ENCODE measurements around the gene SFXN3.

SFXN3 gene

GRCh38 chr10:100993986-100994708 is 36.9 kb upstream of the SFXN3 start:
- no peak overlapping the region for H3K27ac ChIP-seq
- in situ Hi-C loops (cut with HindIII; ENCODE audit: low pct_ligation_motif_present, low sequenced_read_pairs) = no loop called here
- no peaks in the 10 kb centered on the region for H3K27me3 ChIP-seq (replicated peaks)
- peak; percentile 29 for DNase-seq
- H3K4me3 ChIP-seq (ENCODE audit: low read depth, low read length) = no peak overlapping the region
- peaks cover 33% of the 10 kb centered on the region for H3K36me3 ChIP-seq (replicated peaks)
- TF ChIP-seq CTCF (IDR thresholded peaks at IDR 0.05; ENCODE audit: low read depth, low read length, missing control alignments) = peak; percentile 78

DNA sequence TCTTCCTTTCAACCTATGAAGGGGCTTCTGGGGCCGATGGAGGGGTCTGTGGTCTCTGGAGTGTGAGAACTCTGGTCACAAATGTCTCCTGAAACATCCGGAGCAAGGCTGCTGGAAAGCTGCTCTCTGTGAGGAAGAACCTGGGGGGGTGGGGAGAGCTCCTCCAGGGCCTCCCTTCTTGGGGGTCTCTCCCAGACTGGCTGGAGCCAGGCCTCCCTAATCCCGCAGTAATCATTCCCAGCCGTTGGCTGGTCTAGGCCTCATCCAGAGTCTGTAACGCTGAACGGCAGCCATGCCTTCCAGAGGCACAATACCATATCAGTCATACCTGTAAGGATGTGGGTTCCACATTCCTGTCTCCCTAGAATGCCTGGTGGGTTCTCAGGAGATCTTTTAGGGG is 35.9 kb upstream of the SFXN3 start:
- no peak overlapping the region for H3K4me3 ChIP-seq (ENCODE audit: low read depth, low read length)
- no peak for DNase-seq
- no peak overlapping the region for H3K27ac ChIP-seq
- TF ChIP-seq CTCF (IDR thresholded peaks at IDR 0.05; ENCODE audit: low read depth, low read length, missing control alignments) = no peak
- no peaks in the 10 kb centered on the region for H3K27me3 ChIP-seq (replicated peaks)
- in situ Hi-C loops (cut with HindIII; ENCODE audit: low pct_ligation_motif_present, low sequenced_read_pairs) = no loop called here
- peaks cover 28% of the 10 kb centered on the region for H3K36me3 ChIP-seq (replicated peaks)

- in situ Hi-C loops (cut with HindIII; ENCODE audit: low pct_ligation_motif_present, low sequenced_read_pairs) = no loop called here
- H3K27me3 ChIP-seq (replicated peaks) = no peaks in the 10 kb centered on the region
- peak overlapping the region; percentile 81 for H3K4me3 ChIP-seq (ENCODE audit: low read depth, low read length)
- DNase-seq = no peak
- H3K36me3 ChIP-seq (replicated peaks) = peaks cover 18% of the 10 kb centered on the region
- no peak for TF ChIP-seq CTCF (IDR thresholded peaks at IDR 0.05; ENCODE audit: low read depth, low read length, missing control alignments)
- H3K27ac ChIP-seq = no peak overlapping the region
Measured at GRCh38 chr10:100996678-100997359, 34.2 kb upstream of the SFXN3 start.

- peak; percentile 53 for DNase-seq
- in situ Hi-C loops (cut with HindIII; ENCODE audit: low pct_ligation_motif_present, low sequenced_read_pairs) = no loop called here
- Histone ChIP-seq H3K4me3 (ENCODE audit: low read depth, low read length) (peak overlapping the region; percentile 81), H3K27ac (peak overlapping the region; percentile 95), H3K27me3 (replicated peaks) (no peaks in the 10 kb centered on the region), H3K36me3 (replicated peaks) (peaks cover 18% of the 10 kb centered on the region)
- TF ChIP-seq CTCF (IDR thresholded peaks at IDR 0.05; ENCODE audit: low read depth, low read length, missing control alignments) = peak; percentile 95
Measured at GRCh38 chr10:100997360-100998182, 33.5 kb upstream of the SFXN3 start.

GRCh38 chr10:100998183-100998990 is 32.6 kb upstream of the SFXN3 start:
- Histone ChIP-seq H3K27me3 (replicated peaks) (no peaks in the 10 kb centered on the region), H3K27ac (peak overlapping the region; percentile 95), H3K36me3 (replicated peaks) (peaks cover 18% of the 10 kb centered on the region), H3K4me3 (ENCODE audit: low read depth, low read length) (peak overlapping the region; percentile 81)
- in situ Hi-C loops (cut with HindIII; ENCODE audit: low pct_ligation_motif_present, low sequenced_read_pairs) = no loop called here
- TF ChIP-seq CTCF (IDR thresholded peaks at IDR 0.05; ENCODE audit: low read depth, low read length, missing control alignments) = no peak
- peak; percentile 65 for DNase-seq

Data from brain microvascular endothelial cell (primary cell).